ENCODE data around the gene CYYR1.

GRCh38 chr21:26437326-26438009 lies 135.6 kb downstream of the CYYR1 start:
- TF ChIP-seq CTCF (conservative IDR thresholded peaks at IDR 0.05; ENCODE audit: low read depth, low read length) = no peak
- TF ChIP-seq EZH2 (IDR thresholded peaks at IDR 0.05; ENCODE audit: low read length, unreplicated experiment) = no peak
